ENCODE results near the gene SLFN12. TPM values are rescaled to one million over a fixed set of nuclear protein-coding genes. Genes with fewer than 3 reads are reported as not detected.

Gene SLFN12
- total RNA-seq, 1 donor from 2014 or later = 33.2 TPM

Other genes with a start within 250 kb of the SLFN12 start
- not detected in 2 replicates for gene SLC35G3, start 238.1 kb downstream of the SLFN12 start, total RNA-seq
- 34.3 and 35.3 TPM in 2 replicates for gene SLFN5, start 189.4 kb downstream of the SLFN12 start, total RNA-seq
- gene SLFN11, start 58.9 kb downstream of the SLFN12 start, total RNA-seq = 24.3 and 30.2 TPM in 2 replicates
- gene SLFN13, start 16.3 kb upstream of the SLFN12 start, total RNA-seq = 0.82 and 1.1 TPM in 2 replicates
- gene SLFN12L, start 105.2 kb upstream of the SLFN12 start, total RNA-seq = 0.05 TPM in 1 of 2 replicates, not detected in the other
- 0.18 TPM in 1 of 2 replicates, not detected in the other for gene SLFN14, start 128.3 kb upstream of the SLFN12 start, total RNA-seq
- 4.6 and 6.3 TPM in 2 replicates for gene PEX12, start 146.1 kb upstream of the SLFN12 start, total RNA-seq
- gene AP2B1, start 154.8 kb upstream of the SLFN12 start, total RNA-seq = 168 and 203 TPM in 2 replicates

Data from glomerular endothelial cell (primary cell).